Osteocyte (in vitro differentiated cells): ENCODE results near the gene ANAPC2. TPM values are rescaled to one million over a fixed set of nuclear protein-coding genes. Genes with fewer than 3 reads are reported as not detected.

Source experiments
- DNase-seq: peaks from one replicate; pipeline ENCODE4 v3.0.0; 2021; ENCODE audit warnings: mixed read lengths; ENCODE audit not compliant: unreplicated experiment; ENCODE audit errors: extremely low spot score
- H3K27ac Mint-ChIP-seq: one replicate; pipeline ENCODE4 v1.8.0; 2021; ENCODE audit warnings: mild to moderate bottlenecking, mixed read lengths; ENCODE audit not compliant: unreplicated experiment
- H3K27me3 Mint-ChIP-seq: one replicate; pipeline ENCODE4 v1.8.0; 2021; ENCODE audit warnings: mixed read lengths; ENCODE audit not compliant: unreplicated experiment
- H3K36me3 Mint-ChIP-seq: one replicate; pipeline ENCODE4 v1.8.0; 2021; ENCODE audit warnings: mixed read lengths; ENCODE audit not compliant: unreplicated experiment
- H3K4me1 Mint-ChIP-seq: one replicate; pipeline ENCODE4 v1.8.0; 2021; ENCODE audit warnings: mixed read lengths; ENCODE audit not compliant: unreplicated experiment
- H3K4me3 Mint-ChIP-seq: one replicate; pipeline ENCODE4 v1.8.0; 2021; ENCODE audit warnings: mild to moderate bottlenecking, moderate library complexity, mixed read lengths; ENCODE audit not compliant: unreplicated experiment
- H3K9me3 Mint-ChIP-seq: one replicate; pipeline ENCODE4 v1.8.0; 2021; ENCODE audit warnings: mixed read lengths; ENCODE audit not compliant: unreplicated experiment
- total RNA-seq: library from RNA; stranded (reverse); gene quantifications from 2 replicates; pipeline ENCODE4 v1.2.1, GENCODE V29; 2021
- TF ChIP-seq, protein P1 (sequence below): fragments of 200-600 bp; sonication (generic); IDR thresholded peaks from 2 replicates; pipeline ENCODE4 v1.5.0; 2021; ENCODE audit warnings: antibody characterized with exemption, mild to moderate bottlenecking, moderate library complexity

ANAPC2 gene
- total RNA-seq, 1 donor from 2014 or later, result 61.0 TPM

DNA sequence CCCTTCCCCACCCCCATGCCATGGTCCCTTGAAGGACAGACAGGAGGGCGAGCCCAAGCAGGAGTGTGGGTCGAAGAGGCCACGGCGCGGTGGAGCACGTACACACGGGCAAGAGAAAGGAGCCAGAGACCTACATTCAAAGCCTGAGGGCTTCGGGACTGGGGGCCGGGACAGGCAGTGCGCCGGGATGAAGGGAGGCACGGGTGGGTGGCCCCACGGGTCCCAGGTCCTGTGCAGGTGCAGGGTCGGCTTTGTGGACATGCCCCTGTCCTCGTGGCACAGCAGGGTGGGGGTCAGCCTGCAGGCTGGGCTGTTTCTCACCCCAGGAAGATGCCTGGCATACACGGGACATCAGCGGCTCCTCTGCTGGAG is 28.3 kb downstream of the ANAPC2 start:
- TF ChIP-seq, protein P1, sequence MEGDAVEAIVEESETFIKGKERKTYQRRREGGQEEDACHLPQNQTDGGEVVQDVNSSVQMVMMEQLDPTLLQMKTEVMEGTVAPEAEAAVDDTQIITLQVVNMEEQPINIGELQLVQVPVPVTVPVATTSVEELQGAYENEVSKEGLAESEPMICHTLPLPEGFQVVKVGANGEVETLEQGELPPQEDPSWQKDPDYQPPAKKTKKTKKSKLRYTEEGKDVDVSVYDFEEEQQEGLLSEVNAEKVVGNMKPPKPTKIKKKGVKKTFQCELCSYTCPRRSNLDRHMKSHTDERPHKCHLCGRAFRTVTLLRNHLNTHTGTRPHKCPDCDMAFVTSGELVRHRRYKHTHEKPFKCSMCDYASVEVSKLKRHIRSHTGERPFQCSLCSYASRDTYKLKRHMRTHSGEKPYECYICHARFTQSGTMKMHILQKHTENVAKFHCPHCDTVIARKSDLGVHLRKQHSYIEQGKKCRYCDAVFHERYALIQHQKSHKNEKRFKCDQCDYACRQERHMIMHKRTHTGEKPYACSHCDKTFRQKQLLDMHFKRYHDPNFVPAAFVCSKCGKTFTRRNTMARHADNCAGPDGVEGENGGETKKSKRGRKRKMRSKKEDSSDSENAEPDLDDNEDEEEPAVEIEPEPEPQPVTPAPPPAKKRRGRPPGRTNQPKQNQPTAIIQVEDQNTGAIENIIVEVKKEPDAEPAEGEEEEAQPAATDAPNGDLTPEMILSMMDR, result no peak
- no peaks in the 10 kb centered on the region for H3K9me3 Mint-ChIP-seq
- H3K36me3 Mint-ChIP-seq, result no peaks in the 10 kb centered on the region
- H3K27me3 Mint-ChIP-seq, result peaks cover 18% of the 10 kb centered on the region
- no peak overlapping the region for H3K4me3 Mint-ChIP-seq
- H3K27ac Mint-ChIP-seq, result no peak overlapping the region
- no peak for DNase-seq
- H3K4me1 Mint-ChIP-seq, result no peaks in the 10 kb centered on the region

DNA sequence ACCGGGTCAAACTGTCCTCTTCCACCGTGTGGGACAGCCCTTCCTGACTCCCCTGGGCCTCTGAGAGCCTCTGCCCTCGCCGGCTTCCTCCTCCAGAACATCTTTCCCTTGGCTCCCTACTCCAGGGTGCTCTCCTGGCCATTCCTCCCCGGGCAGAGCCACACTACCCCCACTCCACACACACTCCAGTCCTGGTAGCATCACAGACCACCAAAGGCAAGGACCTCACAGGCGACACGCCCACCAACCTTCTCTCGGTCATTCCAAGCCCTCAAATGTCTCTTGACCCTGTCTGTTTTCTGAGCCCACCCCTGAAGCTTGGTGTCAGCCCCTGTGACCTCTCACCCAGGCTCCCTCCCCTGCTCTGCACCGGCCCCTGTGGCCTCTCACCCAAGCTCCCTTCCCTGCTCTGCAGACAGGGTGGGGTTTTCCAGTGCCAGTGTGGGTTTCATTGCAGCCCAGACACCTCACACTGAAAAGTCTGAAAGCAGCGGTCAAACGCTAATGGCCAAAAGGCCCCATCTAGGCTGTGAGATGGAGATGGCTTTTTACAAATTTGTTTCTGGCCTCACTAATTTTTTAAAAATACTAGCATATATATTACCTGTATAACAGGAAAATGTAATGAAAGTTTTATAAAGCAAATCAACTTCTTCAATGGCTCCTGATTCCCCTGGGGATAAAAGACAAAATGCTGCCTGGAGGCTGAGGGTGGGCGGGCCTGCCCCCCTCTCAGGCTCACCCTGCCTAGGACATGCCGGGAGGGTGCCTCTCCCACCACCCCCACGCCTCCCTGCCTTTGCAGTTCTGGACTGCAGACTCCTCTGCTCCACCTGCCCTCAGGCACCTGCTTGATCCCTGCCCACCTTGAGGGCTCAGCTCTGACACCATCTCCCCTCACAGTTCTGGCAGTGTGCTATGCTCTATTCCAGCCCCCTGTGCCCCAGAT is 29.0 kb downstream of the ANAPC2 start:
- TF ChIP-seq, protein P1, result no peak
- Mint-ChIP-seq H3K4me3 (no peak overlapping the region), H3K27me3 (peaks cover 15% of the 10 kb centered on the region), H3K36me3 (no peaks in the 10 kb centered on the region), H3K27ac (no peak overlapping the region), H3K4me1 (no peaks in the 10 kb centered on the region), H3K9me3 (no peaks in the 10 kb centered on the region)
- no peak for DNase-seq

GRCh38 chr9:137158625-137159024 is 29.7 kb downstream of the ANAPC2 start:
- no peaks in the 10 kb centered on the region for H3K4me1 Mint-ChIP-seq
- DNase-seq, result no peak
- H3K9me3 Mint-ChIP-seq, result no peaks in the 10 kb centered on the region
- H3K4me3 Mint-ChIP-seq, result no peak overlapping the region
- H3K36me3 Mint-ChIP-seq, result no peaks in the 10 kb centered on the region
- peaks cover 12% of the 10 kb centered on the region for H3K27me3 Mint-ChIP-seq
- H3K27ac Mint-ChIP-seq, result no peak overlapping the region
- TF ChIP-seq, protein P1, result no peak

DNA sequence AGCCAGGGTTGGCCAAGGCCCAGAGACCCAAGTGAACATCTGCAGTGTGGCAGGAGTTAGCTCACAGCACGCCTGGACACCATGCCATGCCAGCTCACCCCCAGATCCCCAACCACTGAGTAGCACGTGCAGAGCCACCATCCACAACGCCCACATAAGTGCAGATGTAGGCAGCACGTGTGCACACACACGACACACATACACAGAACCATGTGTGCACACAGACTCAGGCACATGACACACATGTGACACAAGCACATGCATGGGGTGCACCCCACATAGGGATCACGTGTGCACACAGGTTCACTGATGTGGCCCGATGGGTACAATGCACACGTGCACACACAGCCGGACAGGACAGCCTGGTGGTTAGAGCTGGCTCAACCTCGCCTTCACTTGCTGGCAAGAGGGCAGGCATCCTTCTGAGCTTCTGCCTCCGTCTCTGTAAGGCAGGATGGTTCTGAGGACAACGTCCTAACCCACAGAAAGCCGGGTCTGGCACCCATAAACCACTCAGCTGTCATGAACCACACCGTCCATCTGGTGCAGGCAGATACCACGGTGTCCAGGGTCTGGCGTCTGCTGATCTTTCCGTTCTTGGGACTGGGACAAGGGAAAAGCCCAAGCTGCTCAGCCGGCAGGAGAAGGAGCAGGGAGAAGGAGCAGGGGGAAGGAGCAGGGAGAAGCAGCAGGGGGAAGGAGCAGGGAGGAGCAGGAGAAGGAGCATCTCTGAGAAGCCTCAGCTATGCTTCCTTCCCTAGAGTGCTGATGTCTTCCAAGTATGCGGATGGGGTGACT is 30.5 kb downstream of the ANAPC2 start:
- Mint-ChIP-seq H3K4me1 (no peaks in the 10 kb centered on the region), H3K27me3 (peaks cover 9% of the 10 kb centered on the region), H3K9me3 (no peaks in the 10 kb centered on the region), H3K27ac (no peak overlapping the region), H3K36me3 (no peaks in the 10 kb centered on the region), H3K4me3 (no peak overlapping the region)
- TF ChIP-seq, protein P1, result no peak
- no peak for DNase-seq
